ENCODE results near the gene RASL12.

The RASL12 gene

DNA sequence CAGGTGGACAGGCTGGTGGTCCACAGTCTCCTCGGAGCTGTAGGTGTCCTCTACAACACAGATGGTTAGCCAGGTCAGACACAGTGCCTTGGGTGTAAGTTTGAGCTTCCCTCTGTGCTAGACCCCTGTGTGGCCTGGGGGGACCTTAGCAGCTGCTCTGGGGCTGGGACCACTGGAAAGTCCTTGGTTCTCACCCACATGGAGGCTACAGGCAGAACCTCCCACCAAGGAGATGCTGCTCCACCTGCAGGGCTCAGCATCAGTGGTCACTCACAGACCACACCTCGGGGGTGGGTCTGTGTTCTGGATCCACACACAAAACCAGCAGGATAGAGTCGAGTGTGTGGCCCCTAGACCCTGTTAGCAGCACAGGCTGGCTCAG, 8.4 kb downstream of the RASL12 start:
- H3K4me3 ChIP-seq (ENCODE audit: low read depth, low read length): no peak overlapping the region
- TF ChIP-seq, protein P1, sequence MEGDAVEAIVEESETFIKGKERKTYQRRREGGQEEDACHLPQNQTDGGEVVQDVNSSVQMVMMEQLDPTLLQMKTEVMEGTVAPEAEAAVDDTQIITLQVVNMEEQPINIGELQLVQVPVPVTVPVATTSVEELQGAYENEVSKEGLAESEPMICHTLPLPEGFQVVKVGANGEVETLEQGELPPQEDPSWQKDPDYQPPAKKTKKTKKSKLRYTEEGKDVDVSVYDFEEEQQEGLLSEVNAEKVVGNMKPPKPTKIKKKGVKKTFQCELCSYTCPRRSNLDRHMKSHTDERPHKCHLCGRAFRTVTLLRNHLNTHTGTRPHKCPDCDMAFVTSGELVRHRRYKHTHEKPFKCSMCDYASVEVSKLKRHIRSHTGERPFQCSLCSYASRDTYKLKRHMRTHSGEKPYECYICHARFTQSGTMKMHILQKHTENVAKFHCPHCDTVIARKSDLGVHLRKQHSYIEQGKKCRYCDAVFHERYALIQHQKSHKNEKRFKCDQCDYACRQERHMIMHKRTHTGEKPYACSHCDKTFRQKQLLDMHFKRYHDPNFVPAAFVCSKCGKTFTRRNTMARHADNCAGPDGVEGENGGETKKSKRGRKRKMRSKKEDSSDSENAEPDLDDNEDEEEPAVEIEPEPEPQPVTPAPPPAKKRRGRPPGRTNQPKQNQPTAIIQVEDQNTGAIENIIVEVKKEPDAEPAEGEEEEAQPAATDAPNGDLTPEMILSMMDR (IDR thresholded peaks at IDR 0.05; ENCODE audit: control insufficient read depth, extremely low read depth, insufficient read depth): no peak
- no peak for DNase-seq (ENCODE audit: low read depth)

DNA sequence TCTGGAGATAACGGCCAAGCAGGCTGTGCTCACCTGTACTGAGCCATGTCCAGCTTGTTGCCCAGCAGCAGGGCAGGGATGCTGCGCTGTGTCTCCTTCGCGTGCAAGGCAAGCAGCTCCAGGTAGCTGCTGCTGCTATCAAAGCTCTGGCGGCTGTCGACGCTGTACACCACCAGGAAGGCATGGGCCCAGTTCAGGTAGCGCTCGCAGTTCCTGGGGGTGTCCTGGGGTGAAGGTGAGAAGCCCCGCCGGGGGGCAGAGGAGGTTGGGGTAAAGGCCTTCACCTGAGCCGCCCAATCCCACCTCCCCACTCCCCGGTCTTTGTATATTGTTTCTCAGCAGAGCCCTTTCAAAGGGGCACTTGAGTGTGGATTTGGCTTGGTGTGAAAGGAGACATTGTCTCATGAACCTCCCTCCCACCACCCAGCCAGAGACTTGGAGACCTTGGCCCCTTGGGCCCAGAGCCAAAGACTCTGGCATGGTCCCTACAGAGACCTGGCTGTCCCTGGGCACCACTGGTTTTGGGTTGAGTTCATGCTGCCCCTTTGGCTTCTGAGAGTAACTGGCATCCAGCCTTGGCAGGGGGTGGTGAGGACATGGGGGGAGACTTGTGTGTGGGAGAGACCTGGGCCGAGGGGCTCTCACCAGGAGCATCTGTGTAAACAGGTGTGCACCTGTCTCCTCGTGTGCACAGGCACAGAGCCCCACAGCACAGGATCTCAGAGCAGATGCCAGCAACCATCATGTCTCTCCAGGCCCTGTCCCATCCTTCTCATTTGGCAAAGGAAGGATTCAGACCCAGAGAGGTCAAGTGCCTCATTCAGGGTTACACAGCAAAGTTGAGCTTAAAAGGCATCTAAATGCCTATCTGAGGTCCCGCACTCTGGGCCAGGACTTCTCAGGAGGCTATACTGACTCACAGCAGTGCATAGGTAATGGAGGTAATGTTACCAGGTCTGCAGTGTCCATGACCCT, 9.1 kb downstream of the RASL12 start:
- H3K4me3 ChIP-seq (ENCODE audit: low read depth, low read length): no peak overlapping the region
- no peak for DNase-seq (ENCODE audit: low read depth)
- TF ChIP-seq, protein P1 (IDR thresholded peaks at IDR 0.05; ENCODE audit: control insufficient read depth, extremely low read depth, insufficient read depth): no peak

DNA sequence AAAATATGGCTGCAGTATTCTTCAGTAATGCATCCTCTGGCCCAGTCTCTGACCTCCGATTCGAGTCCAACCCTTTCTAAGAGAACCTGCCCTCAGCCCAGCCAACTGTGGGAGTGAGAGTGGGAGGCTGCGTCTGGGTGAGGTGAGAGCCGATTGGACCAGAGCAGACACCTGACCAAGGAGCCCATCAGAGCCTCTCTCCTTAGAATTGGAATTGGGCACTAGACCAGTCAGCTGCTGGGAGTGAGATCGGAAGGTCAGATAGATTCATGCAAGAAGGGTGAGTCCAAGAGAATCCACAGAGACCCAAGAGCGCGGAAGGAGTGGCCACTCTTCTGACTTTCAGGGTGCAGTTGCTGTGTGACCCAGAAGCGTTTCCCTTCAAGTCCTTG, 10.2 kb downstream of the RASL12 start:
- H3K4me3 ChIP-seq (ENCODE audit: low read depth, low read length): no peak overlapping the region
- DNase-seq (ENCODE audit: low read depth): no peak
- TF ChIP-seq, protein P1 (IDR thresholded peaks at IDR 0.05; ENCODE audit: control insufficient read depth, extremely low read depth, insufficient read depth): no peak

DNA sequence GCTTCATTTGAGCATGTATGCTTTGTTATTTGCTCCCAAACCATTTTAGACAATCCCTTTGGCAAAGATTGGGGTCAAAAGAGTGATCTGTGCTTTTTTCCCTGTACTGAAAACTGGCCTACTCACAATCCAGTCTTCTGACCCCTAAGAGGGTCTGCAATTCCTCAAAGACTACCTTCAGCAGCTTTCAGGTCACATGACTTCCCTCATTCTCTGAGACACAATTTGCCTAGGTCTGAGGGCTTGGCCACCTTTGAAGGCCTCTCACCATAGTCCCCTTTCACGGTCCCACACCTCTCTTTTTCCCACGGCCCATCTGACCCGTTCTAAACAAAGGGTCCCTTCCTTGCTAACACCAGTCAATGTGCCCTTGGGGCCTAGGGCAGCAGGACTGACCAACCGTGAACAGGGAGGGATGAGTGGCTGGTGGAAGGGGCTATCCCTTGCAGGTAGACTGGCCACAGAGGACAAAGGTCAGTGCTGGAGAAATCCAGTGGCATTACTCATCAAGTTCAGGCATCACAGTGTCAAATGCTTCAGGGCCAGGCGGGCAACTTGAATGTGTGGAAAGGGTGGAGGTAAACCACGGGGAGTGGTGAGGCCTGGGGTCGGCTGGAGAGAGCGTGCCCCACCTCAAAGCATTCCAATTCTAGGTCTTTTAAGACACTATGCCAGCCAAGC, 10.8 kb downstream of the RASL12 start:
- no peak for DNase-seq (ENCODE audit: low read depth)

DNA sequence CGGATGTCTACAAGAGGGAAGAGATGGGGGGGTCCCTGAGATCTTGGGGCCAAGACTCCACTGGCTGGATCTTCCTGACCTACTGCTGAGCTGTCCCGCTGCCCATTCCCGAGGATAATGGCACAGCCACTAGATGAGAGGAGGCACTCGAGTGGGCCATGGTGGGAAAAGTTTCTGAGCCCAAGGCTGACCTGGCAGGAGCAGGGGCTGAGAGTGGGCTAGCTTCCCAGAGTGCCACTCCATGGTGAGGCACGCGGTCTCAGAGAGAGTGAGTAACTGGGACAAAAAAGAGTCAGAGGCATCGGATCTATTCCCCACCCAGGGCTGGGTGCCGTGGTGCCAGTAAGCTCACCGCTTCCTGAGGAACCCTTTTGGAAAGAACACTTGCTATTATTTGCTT, 11.7 kb downstream of the RASL12 start:
- no peak overlapping the region for H3K4me3 ChIP-seq (ENCODE audit: low read depth, low read length)
- TF ChIP-seq, protein P1 (IDR thresholded peaks at IDR 0.05; ENCODE audit: control insufficient read depth, extremely low read depth, insufficient read depth): no peak
- DNase-seq (ENCODE audit: low read depth): no peak

More for the DNA sequence above, 10.8 kb downstream of the RASL12 start:
- TF ChIP-seq, protein P1 (IDR thresholded peaks at IDR 0.05; ENCODE audit: control insufficient read depth, extremely low read depth, insufficient read depth): no peak
- H3K4me3 ChIP-seq (ENCODE audit: low read depth, low read length): no peak overlapping the region

DNA sequence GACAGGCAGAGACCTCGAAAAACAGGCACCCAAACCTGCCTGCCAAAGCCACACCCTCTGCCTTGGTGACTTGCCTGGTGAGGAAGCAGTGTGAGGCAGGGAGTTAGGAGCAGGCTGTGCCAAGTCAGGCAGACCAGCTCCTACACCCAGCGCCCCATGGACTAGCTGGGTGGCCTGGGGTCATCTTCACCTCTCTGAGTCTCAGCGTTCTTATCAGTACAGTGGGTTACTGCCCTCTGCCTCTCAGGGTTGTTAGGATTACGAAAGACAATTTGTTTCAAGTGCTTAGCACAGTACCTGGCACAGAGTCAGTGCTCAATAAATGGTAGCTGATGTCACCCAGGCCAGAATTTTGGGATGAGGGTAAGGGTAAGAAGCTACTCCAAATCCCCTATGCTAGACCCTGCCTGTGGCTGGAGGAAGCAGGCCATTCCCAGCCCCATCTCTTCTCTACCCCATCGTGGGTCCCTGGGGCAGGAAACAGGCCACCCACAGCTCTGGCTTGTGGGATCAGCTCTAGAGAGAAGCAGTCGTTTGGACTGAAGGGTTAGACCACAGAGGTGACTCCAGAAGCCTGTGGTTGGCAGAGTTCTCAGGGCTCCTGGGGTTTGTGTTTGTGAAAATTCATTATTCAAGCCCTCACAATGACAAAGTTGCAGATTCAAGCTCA, 12.5 kb downstream of the RASL12 start:
- no peak for DNase-seq (ENCODE audit: low read depth)
- H3K4me3 ChIP-seq (ENCODE audit: low read depth, low read length): no peak overlapping the region
- TF ChIP-seq, protein P1 (IDR thresholded peaks at IDR 0.05; ENCODE audit: control insufficient read depth, extremely low read depth, insufficient read depth): no peak
